IMR-90 (cell line): Measurements from ENCODE around the gene RASSF9. TPM values are rescaled to one million over a fixed set of nuclear protein-coding genes. Genes with fewer than 3 reads are reported as not detected.

Experiments
- ATAC-seq: fragments of 200-7000 bp; cut with Tn5 transposase; 2 replicates; pipeline ENCODE4 v1.9.1; 2020; ENCODE audit warnings: low read depth, mild to moderate bottlenecking, moderate library complexity
- BruUV-seq: library from RNA; stranded (reverse); fragments of 400-500 nt; replicated peaks from 2 replicates; lab custom pipeline; 2021; lab: Mats Ljungman, UMichigan
- CTCF ChIA-PET: fragments of 300-600 bp; formaldehyde crosslinking; extraction: SDS; loops from one replicate; lab custom pipeline; 2021; ENCODE audit warnings: antibody characterized with exemption; lab: Yijun Ruan, JAX
- POLR2A ChIA-PET: fragments of 300-600 bp; sonication (Branson Sonifier 250); formaldehyde crosslinking; loops from one replicate; lab custom pipeline; 2022; ENCODE audit warnings: antibody characterized with exemption; ENCODE audit not compliant: unreplicated experiment; lab: Charles Lee
- DNase-seq: peaks from one replicate; pipeline ENCODE4 v3.0.0; 2013
- H2AFZ ChIP-seq: replicated peaks from 2 replicates; pipeline ENCODE3; 2013; ENCODE audit warnings: low read length, mild to moderate bottlenecking; ENCODE audit not compliant: poor library complexity
- H2AK5ac ChIP-seq: 2 replicates; pipeline ENCODE4 v1.6.1; 2013; ENCODE audit warnings: low read depth, low read length, inconsistent platforms
- H2AK9ac ChIP-seq: replicated peaks from 2 replicates; pipeline ENCODE3; 2013; ENCODE audit warnings: mild to moderate bottlenecking, low read depth, low read length, moderate library complexity; ENCODE audit not compliant: poor library complexity
- H2BK120ac ChIP-seq: 2 replicates; pipeline ENCODE4 v1.6.1; 2013; ENCODE audit warnings: low read depth, low read length, inconsistent platforms
- H2BK15ac ChIP-seq: 3 replicates; pipeline ENCODE4 v1.6.1; 2013; ENCODE audit warnings: low read depth, low read length, inconsistent platforms
- H2BK20ac ChIP-seq: 2 replicates; pipeline ENCODE4 v1.6.1; 2013; ENCODE audit warnings: low read depth, mild to moderate bottlenecking, inconsistent platforms, low read length, moderate library complexity
- H2BK5ac ChIP-seq: 2 replicates; pipeline ENCODE4 v1.6.1; 2013; ENCODE audit warnings: mild to moderate bottlenecking, low read depth, low read length, inconsistent platforms; ENCODE audit not compliant: poor library complexity, severe bottlenecking
- H3K14ac ChIP-seq: replicated peaks from 2 replicates; pipeline ENCODE4 v1.6.1; 2013; ENCODE audit warnings: low read depth, low read length, inconsistent platforms
- H3K18ac ChIP-seq: 2 replicates; pipeline ENCODE4 v1.6.1; 2013; ENCODE audit warnings: low read depth, low read length, control low read depth
- H3K23ac ChIP-seq: 2 replicates; pipeline ENCODE4 v1.6.1; 2013; ENCODE audit warnings: low read depth, low read length, inconsistent platforms
- H3K27ac ChIP-seq: 2 replicates; pipeline ENCODE4 v1.5.1; 2013; ENCODE audit warnings: mild to moderate bottlenecking, control low read depth, low read length; ENCODE audit not compliant: insufficient read depth
- H3K27me3 ChIP-seq: 2 replicates; pipeline ENCODE4 v1.6.1; 2013; ENCODE audit warnings: low read length; ENCODE audit not compliant: control insufficient read depth, insufficient read depth
- H3K36me3 ChIP-seq: 2 replicates; pipeline ENCODE4 v1.6.1; 2013; ENCODE audit warnings: low read length, mixed read lengths; ENCODE audit not compliant: control insufficient read depth, insufficient read depth
- H3K4ac ChIP-seq: 2 replicates; pipeline ENCODE4 v1.6.1; 2013; ENCODE audit warnings: low read depth, low read length, inconsistent platforms
- H3K4me1 ChIP-seq: 2 replicates; pipeline ENCODE4 v1.6.1; 2013; ENCODE audit warnings: low read length, mixed read lengths; ENCODE audit not compliant: control insufficient read depth, insufficient read depth
- H3K4me2 ChIP-seq: 2 replicates; pipeline ENCODE4 v1.6.1; 2013; ENCODE audit warnings: low read depth, mild to moderate bottlenecking, control low read depth, low read length, moderate library complexity
- H3K4me3 ChIP-seq: 2 replicates; pipeline ENCODE4 v1.5.1; 2013; ENCODE audit warnings: low read depth, mild to moderate bottlenecking, control low read depth, low read length, moderate library complexity; ENCODE audit not compliant: insufficient read depth
- H3K56ac ChIP-seq: 2 replicates; pipeline ENCODE4 v1.6.1; 2013; ENCODE audit warnings: low read length, inconsistent platforms; ENCODE audit not compliant: insufficient read depth; ENCODE audit errors: extremely low read depth
- H3K79me1 ChIP-seq, 2 experiments: 2 replicates each; pipeline ENCODE4 v1.6.1; 2013; ENCODE audit warnings: low read length in 2 of 2, inconsistent platforms in 1 of 2, low read depth in 1 of 2
- H3K9ac ChIP-seq: 2 replicates; pipeline ENCODE4 v1.6.1; 2013; ENCODE audit warnings: low read depth, low read length, control low read depth
- H3K9me1 ChIP-seq: 2 replicates; pipeline ENCODE4 v1.6.1; 2013; ENCODE audit warnings: low read length, inconsistent platforms; ENCODE audit not compliant: insufficient read depth
- H3K9me3 ChIP-seq: 2 replicates; pipeline ENCODE4 v1.6.1; 2013; ENCODE audit warnings: low read length; ENCODE audit not compliant: control insufficient read depth, insufficient read depth
- H4K20me1 ChIP-seq: 2 replicates; pipeline ENCODE4 v1.6.1; 2013; ENCODE audit warnings: low read length, inconsistent platforms; ENCODE audit not compliant: insufficient read depth
- H4K5ac ChIP-seq: 2 replicates; pipeline ENCODE4 v1.6.1; 2013; ENCODE audit warnings: mild to moderate bottlenecking, low read depth, low read length, control low read depth
- H4K8ac ChIP-seq, 2 experiments: 2 replicates each; pipeline ENCODE4 v1.6.1; 2013; ENCODE audit warnings: low read depth in 2 of 2, low read length in 2 of 2, control low read depth in 1 of 2, inconsistent platforms in 1 of 2
- H4K91ac ChIP-seq: 2 replicates; pipeline ENCODE4 v1.6.1; 2013; ENCODE audit warnings: low read depth, low read length, inconsistent platforms; ENCODE audit not compliant: insufficient read depth
- CHD1 ChIP-seq: IDR thresholded peaks from 2 replicates; pipeline ENCODE4 v1.6.1; 2012; ENCODE audit warnings: low read depth, low read length, improper control_type of control experiment
- RCOR1 ChIP-seq: IDR thresholded peaks from 2 replicates; pipeline ENCODE4 v1.6.1; 2012; ENCODE audit warnings: mild to moderate bottlenecking, low read length, improper control_type of control experiment; ENCODE audit not compliant: insufficient replicate concordance
- SMC3 ChIP-seq: fragments of 150-350 bp; IDR thresholded peaks from 2 replicates; pipeline ENCODE4 v1.6.1; 2016; ENCODE audit warnings: low read depth, mild to moderate bottlenecking, antibody characterized with exemption, low read length, moderate library complexity
- WGBS, 2 experiments: methylation state at CpG; one replicate each; pipeline versions ENCODE4 v1.1.5 to v1.1.7; 2013; ENCODE audit warnings: missing lambda C conversion rate in 2 of 2; ENCODE audit not compliant: insufficient read length in 1 of 2; ENCODE audit errors: extremely low coverage in 2 of 2; 5-methylcytosine and 5-hydroxymethylcytosine counted together
- dilution Hi-C: fragments of 300-500 bp; cut with HindIII; formaldehyde crosslinking; loops from one replicate; pipeline ENCODE4 v1.14.3; 2018; ENCODE audit warnings: low sequenced_read_pairs; ENCODE audit not compliant: unreplicated experiment
- in situ Hi-C: fragments of 300-500 bp; cut with MboI; formaldehyde crosslinking; loops from 3 replicates; pipeline ENCODE4 v1.14.3; 2019; ENCODE audit warnings: low sequenced_read_pairs, inconsistent platforms, mixed read lengths
- intact Hi-C: fragments of 100-400 bp; cut with micrococcal nuclease; formaldehyde crosslinking; loops from 2 replicates; pipeline ENCODE4 v1.10.0; 2022
- polyA plus RNA-seq, 3 experiments: library from polyadenylated mRNA; depleted of rRNA; stranded (reverse); fragments of >200 nt; gene quantifications; 2 replicates each; pipeline ENCODE4 v1.2.3, GENCODE V29; 2012; ENCODE audit warnings: low replicate concordance in 1 of 3
- total RNA-seq: library from RNA; depleted of rRNA; stranded (reverse); fragments of >200 nt; gene quantifications from 2 replicates; pipeline ENCODE4 v1.2.3, GENCODE V29; 2012

RASSF9 gene
- total and polyA plus RNA-seq, 2 of the 4 experiments (the other 2 are of a cell fraction), result 0.09 to 0.18 TPM

- no peaks in the 10 kb centered on the region for H3K9me3 ChIP-seq
- no peak overlapping the region for H4K5ac ChIP-seq
- POLR2A ChIA-PET, result no interaction called here
- CTCF ChIA-PET, result interaction anchor here (0.8 kb wide), 1 partner anchor 379 kb away, joined by 4 read pairs; no protein-coding TSS in a partner anchor
- H4K20me1 ChIP-seq, result no peaks in the 10 kb centered on the region
- H2AK5ac ChIP-seq, result no peak overlapping the region
- no peak overlapping the region for H3K56ac ChIP-seq
- TF ChIP-seq RCOR1, result no peak
- TF ChIP-seq SMC3, result no peak
- no peak for TF ChIP-seq CHD1
- ATAC-seq (no peak), DNase-seq (no peak)
- H2BK5ac ChIP-seq, result no peak overlapping the region
- no peak overlapping the region for H3K4me3 ChIP-seq
- dilution Hi-C loops (no loop called here), in situ Hi-C loops (no loop called here), intact Hi-C loops (no loop called here)
- H2AFZ ChIP-seq, result no peak overlapping the region
- H3K4me1 ChIP-seq, result no peaks in the 10 kb centered on the region
- H3K9me1 ChIP-seq, result no peaks in the 10 kb centered on the region
- H4K91ac ChIP-seq, result no peak overlapping the region
- no TSS peak for BruUV-seq
- no peaks in the 10 kb centered on the region for H3K27me3 ChIP-seq
- H2BK120ac ChIP-seq, result no peak overlapping the region
- no peak overlapping the region for H3K4ac ChIP-seq
- no peak overlapping the region for H3K4me2 ChIP-seq
- no CpG with 5 or more reads among the region's 6 CpGs for WGBS, 2 experiments
- H2BK15ac ChIP-seq, result no peak overlapping the region
- H2BK20ac ChIP-seq, result no peak overlapping the region
- no peaks in the 10 kb centered on the region for H3K36me3 ChIP-seq
- H2AK9ac ChIP-seq, result no peak overlapping the region
- H3K27ac ChIP-seq, result no peak overlapping the region
- no peak overlapping the region for H3K9ac ChIP-seq
- H3K23ac ChIP-seq, result no peak overlapping the region
- no peak overlapping the region for H3K18ac ChIP-seq
- no peaks in the 10 kb centered on the region for H3K79me1 ChIP-seq
- H4K8ac ChIP-seq, result no peak overlapping the region
- H3K14ac ChIP-seq, result no peak overlapping the region
Measured at GRCh38 chr12:85855305-85855704, 19.1 kb upstream of the RASSF9 start.
